ENCODE measurements around the gene TP53AIP1.
A peak's percentile ranks its signal among the peaks of the same experiment; 100 is the strongest.

TP53AIP1 gene

DNA sequence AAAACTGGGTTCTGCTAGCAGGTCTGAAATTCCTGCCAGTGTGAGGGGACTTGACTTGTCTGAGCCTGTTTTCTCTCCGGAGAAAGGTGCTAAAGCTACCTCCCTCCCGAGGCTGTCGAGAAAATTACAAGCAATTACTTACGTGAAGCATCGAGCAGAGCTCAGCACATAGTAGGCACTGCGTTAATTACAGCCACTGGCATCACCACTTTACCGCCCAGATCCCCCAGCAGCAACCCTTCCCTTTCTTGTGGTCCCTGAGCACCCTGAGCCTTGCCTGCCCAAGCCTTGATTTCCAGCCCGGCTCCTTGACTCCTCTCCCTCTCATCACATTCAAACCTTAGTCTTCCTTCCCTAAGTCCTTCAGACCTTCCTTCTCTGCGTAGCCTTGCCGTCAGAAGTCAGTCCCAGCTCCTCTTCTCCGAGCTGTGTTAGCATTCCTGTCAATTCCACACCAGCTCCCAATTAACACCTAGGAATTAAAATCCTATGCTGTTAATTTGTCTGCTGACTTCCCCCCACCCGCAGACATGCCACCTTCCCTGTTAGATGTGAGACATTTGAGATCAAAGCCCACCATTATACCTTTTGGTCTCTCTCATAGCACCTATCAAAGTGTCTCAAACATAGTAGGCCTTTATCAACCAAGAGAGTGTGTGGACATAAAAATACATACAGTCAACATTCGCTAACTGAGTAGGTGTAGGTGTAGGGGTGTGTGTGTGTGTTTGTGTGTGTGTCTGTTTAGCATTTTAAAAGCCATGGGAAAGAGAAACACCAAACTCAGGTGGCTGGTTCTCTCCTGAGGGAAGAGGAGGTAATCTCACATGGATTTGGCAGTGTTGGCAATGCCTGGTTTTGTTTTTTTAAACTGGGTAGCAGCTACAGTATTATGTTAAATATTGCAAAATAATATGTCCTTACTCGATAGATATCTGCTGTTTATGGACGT, 54.4 kb downstream of the TP53AIP1 start:
- no peak for DNase-seq

DNA sequence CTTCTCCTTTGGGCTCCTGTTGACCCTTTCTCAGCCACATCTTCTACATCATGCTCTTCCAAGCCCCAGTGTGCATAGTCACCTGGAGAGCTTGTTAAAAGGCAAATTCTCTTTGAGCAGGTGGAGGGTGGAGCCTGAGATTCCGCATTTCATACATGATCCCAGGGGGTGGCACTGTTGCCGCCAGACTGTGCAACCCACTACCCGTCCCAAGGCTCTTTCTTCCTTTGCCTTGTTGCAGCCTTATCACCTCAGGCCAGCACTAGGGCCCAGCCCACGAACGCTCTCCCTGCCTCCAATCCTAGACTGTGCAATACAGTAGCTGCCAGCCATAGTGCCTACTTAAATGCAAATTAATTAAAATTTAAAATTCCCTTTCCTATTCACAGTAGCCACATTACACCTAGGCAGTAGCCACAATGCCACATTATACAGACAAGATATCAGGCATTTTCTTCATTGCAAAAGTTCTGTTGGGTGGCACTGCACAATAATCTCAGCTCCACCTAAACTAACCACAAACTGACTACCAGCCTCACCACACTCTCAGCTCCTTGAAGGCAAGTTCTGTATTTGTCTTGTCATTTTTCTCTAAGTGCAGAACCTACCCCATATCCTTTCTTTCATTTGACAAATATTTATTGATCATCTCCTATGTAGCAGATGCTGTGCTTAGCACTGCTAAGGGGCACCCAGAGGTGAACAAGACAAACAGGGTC, 56.1 kb downstream of the TP53AIP1 start:
- DNase-seq: peak; percentile 83

Measured in NCI-H510A treated with DMSO at 0.1 percent for 48 hours (cell line).